ENCODE results near the gene EEF2K. TPM values are rescaled to one million over a fixed set of nuclear protein-coding genes. Genes with fewer than 3 reads are reported as not detected.

EEF2K gene
- total RNA-seq, 1 experiment from 2014 or later, result 31.8 TPM

GRCh38 chr16:22333457-22333994 is 127.4 kb downstream of the EEF2K start:
- CTCF ChIA-PET, result interaction anchor here (0.7 kb wide), 2 partner anchors 61 to 69 kb away, joined by 3 to 4 read pairs; no protein-coding TSS in a partner anchor
- peaks cover 87% of the 10 kb centered on the region for H3K36me3 Mint-ChIP-seq (ENCODE audit: insufficient read depth, unreplicated experiment)
- H3K4me1 Mint-ChIP-seq (ENCODE audit: low read depth, unreplicated experiment), result no peaks in the 10 kb centered on the region
- H3K27me3 Mint-ChIP-seq (ENCODE audit: unreplicated experiment), result no peaks in the 10 kb centered on the region
- H3K9me3 Mint-ChIP-seq (ENCODE audit: low read depth, unreplicated experiment), result peaks cover 7% of the 10 kb centered on the region
- H3K4me3 Mint-ChIP-seq (ENCODE audit: low read depth, unreplicated experiment), result no peak overlapping the region
- no peak for TF ChIP-seq CTCF (IDR thresholded peaks at IDR 0.05; ENCODE audit: unreplicated experiment)
- intact Hi-C loops (cut with micrococcal nuclease; ENCODE audit: unreplicated experiment), result no loop called here
- DNase-seq, result no peak
- no peak overlapping the region for H3K27ac Mint-ChIP-seq (ENCODE audit: unreplicated experiment)
- BruUV-seq (replicated peaks), result no TSS peak

- peaks cover 87% of the 10 kb centered on the region for H3K36me3 Mint-ChIP-seq (ENCODE audit: insufficient read depth, unreplicated experiment)
- intact Hi-C loops (cut with micrococcal nuclease; ENCODE audit: unreplicated experiment), result no loop called here
- no peaks in the 10 kb centered on the region for H3K4me1 Mint-ChIP-seq (ENCODE audit: low read depth, unreplicated experiment)
- no peak for DNase-seq
- CTCF ChIA-PET, result interaction anchor here (0.7 kb wide), 1 partner anchor 17 kb away, joined by 3 read pairs; no protein-coding TSS in a partner anchor
- no peaks in the 10 kb centered on the region for H3K27me3 Mint-ChIP-seq (ENCODE audit: unreplicated experiment)
- BruUV-seq (replicated peaks), result no TSS peak
- peaks cover 11% of the 10 kb centered on the region for H3K9me3 Mint-ChIP-seq (ENCODE audit: low read depth, unreplicated experiment)
- H3K27ac Mint-ChIP-seq (ENCODE audit: unreplicated experiment), result no peak overlapping the region
- no peak for TF ChIP-seq CTCF (IDR thresholded peaks at IDR 0.05; ENCODE audit: unreplicated experiment)
- H3K4me3 Mint-ChIP-seq (ENCODE audit: low read depth, unreplicated experiment), result no peak overlapping the region
These were observed 129.7 kb downstream of the EEF2K start for GRCh38 chr16:22335668-22336246.

GRCh38 chr16:22336581-22336980 is 130.5 kb downstream of the EEF2K start:
- intact Hi-C loops (cut with micrococcal nuclease; ENCODE audit: unreplicated experiment), result no loop called here
- no peak for TF ChIP-seq CTCF (IDR thresholded peaks at IDR 0.05; ENCODE audit: unreplicated experiment)
- H3K27ac Mint-ChIP-seq (ENCODE audit: unreplicated experiment), result no peak overlapping the region
- peaks cover 89% of the 10 kb centered on the region for H3K36me3 Mint-ChIP-seq (ENCODE audit: insufficient read depth, unreplicated experiment)
- CTCF ChIA-PET, result interaction anchor here (0.7 kb wide), 1 partner anchor 16 kb away, joined by 3 read pairs; no protein-coding TSS in a partner anchor
- no peaks in the 10 kb centered on the region for H3K4me1 Mint-ChIP-seq (ENCODE audit: low read depth, unreplicated experiment)
- DNase-seq, result no peak
- BruUV-seq (replicated peaks), result no TSS peak
- no peak overlapping the region for H3K4me3 Mint-ChIP-seq (ENCODE audit: low read depth, unreplicated experiment)
- H3K9me3 Mint-ChIP-seq (ENCODE audit: low read depth, unreplicated experiment), result peaks cover 11% of the 10 kb centered on the region
- no peaks in the 10 kb centered on the region for H3K27me3 Mint-ChIP-seq (ENCODE audit: unreplicated experiment)

- no TSS peak for BruUV-seq (replicated peaks)
- CTCF ChIA-PET, result no interaction called here
- no peak for DNase-seq
- TF ChIP-seq CTCF (IDR thresholded peaks at IDR 0.05; ENCODE audit: unreplicated experiment), result no peak
- Mint-ChIP-seq H3K27ac (ENCODE audit: unreplicated experiment) (no peak overlapping the region), H3K9me3 (ENCODE audit: low read depth, unreplicated experiment) (peaks cover 11% of the 10 kb centered on the region), H3K4me1 (ENCODE audit: low read depth, unreplicated experiment) (no peaks in the 10 kb centered on the region), H3K4me3 (ENCODE audit: low read depth, unreplicated experiment) (no peak overlapping the region), H3K36me3 (ENCODE audit: insufficient read depth, unreplicated experiment) (peaks cover 90% of the 10 kb centered on the region), H3K27me3 (ENCODE audit: unreplicated experiment) (no peaks in the 10 kb centered on the region)
- intact Hi-C loops (cut with micrococcal nuclease; ENCODE audit: unreplicated experiment), result loop anchor here (1.0 kb wide), 1 partner anchor 8 kb away; no protein-coding TSS in a partner anchor
These were observed 131.0 kb downstream of the EEF2K start for GRCh38 chr16:22337045-22337444.
